BLaER1 treated with 17β-estradiol and CSF1 and Interleukin-3, amounts not matched to agents 10 nM and 100 nM (cell line): ENCODE results near the gene CCDC30.

Experiments
- H3K27ac ChIP-seq, 11 experiments: shearing (Covaris generic); formaldehyde crosslinking; 2 replicates each; pipeline ENCODE4 v1.8.1; 2022
- H3K27me3 ChIP-seq, 11 experiments: shearing (Covaris generic); formaldehyde crosslinking; 2 replicates each; pipeline ENCODE4 v1.8.1; 2022
- H3K36me3 ChIP-seq, 11 experiments: shearing (Covaris generic); formaldehyde crosslinking; 2 replicates each; pipeline ENCODE4 v1.8.1; 2022
- H3K4me1 ChIP-seq, 10 experiments: shearing (Covaris generic); formaldehyde crosslinking; 2 replicates each; pipeline ENCODE4 v1.8.1; 2022
- H3K4me2 ChIP-seq, 11 experiments: shearing (Covaris generic); formaldehyde crosslinking; 2 replicates each; pipeline ENCODE4 v1.8.1; 2022
- H3K4me3 ChIP-seq, 10 experiments: shearing (Covaris generic); formaldehyde crosslinking; 2 replicates each; pipeline ENCODE4 v1.8.1; 2022
- H3K9ac ChIP-seq, 11 experiments: shearing (Covaris generic); formaldehyde crosslinking; 2 replicates each; pipeline ENCODE4 v1.8.1; 2022
- H3K9me3 ChIP-seq, 11 experiments: shearing (Covaris generic); formaldehyde crosslinking; replicated peaks in 1 of 11; 2 replicates each; pipeline ENCODE4 v1.8.1; 2022
- H4K20me1 ChIP-seq, 11 experiments: shearing (Covaris generic); formaldehyde crosslinking; 2 replicates each; pipeline ENCODE4 v1.8.1; 2022
- Cebpa-rat ChIP-seq, 11 experiments: shearing (Covaris generic); IDR thresholded peaks; 2 replicates each; pipeline ENCODE4 v1.8.1; 2022

The CCDC30 gene

DNA sequence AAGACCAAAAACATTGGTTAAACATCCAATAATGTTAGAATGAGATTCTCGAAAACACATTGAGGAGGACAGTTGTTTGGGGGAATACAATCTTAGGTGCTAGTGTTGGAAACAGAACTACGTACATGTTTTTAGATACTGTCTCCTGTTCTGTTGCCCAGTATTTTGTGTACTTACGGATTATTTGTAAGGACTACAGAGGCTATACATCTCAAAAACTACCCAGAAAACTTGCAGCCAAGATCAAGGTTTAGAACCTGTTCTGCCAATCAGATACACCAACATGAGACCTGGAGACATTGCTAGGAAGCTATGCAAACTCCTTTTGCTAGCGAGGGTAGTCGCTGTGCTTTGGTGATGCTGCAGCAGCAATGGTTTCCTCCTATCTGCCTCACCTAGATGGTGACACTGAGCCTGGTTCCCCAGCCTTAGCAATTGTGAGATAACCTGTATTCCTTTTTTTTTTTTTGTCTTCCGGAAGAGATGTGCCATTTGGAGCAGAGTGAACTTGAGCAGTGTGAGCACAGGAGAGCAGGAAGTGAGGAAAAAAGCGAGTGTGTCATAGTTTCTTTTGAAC, 240.9 kb downstream of the CCDC30 start:
- H3K27ac ChIP-seq = no peak overlapping the region
- H3K4me3 ChIP-seq = no peak overlapping the region
- no peaks in the 10 kb centered on the region for H3K4me1 ChIP-seq
- H3K27me3 ChIP-seq = no peaks in the 10 kb centered on the region
- H3K9ac ChIP-seq = no peak overlapping the region
- peaks cover 97 to 100% (median 99%) of the 10 kb centered on the region in 11 experiments for H3K36me3 ChIP-seq
- H3K4me2 ChIP-seq = no peak overlapping the region
- TF ChIP-seq Cebpa-rat (IDR thresholded peaks at IDR 0.05) = no peak
- H4K20me1 ChIP-seq = peaks cover 74 to 99% (median 95%) of the 10 kb centered on the region in 11 experiments; a peak in 21 of 22 replicates
- H3K9me3 ChIP-seq = peaks cover 0 to 10% (median 4%) of the 10 kb centered on the region in 11 experiments; a peak in 5 of 22 replicates
